Gastroesophageal sphincter (tissue), 4 donors: ENCODE data around the gene RFX3. TPM values are rescaled to one million over a fixed set of nuclear protein-coding genes. Genes with fewer than 3 reads are reported as not detected.

Experiments
- ATAC-seq: fragments of 150-250 bp; one replicate; pipeline ENCODE4 v1.9.1; 2016; ENCODE audit warnings: mild to moderate bottlenecking, moderate library complexity
- H3K27ac ChIP-seq, 4 donors: fragments of 200-600 bp; sonication (generic) in 3 of 4; 1 replicate in 3 of 4; 2 replicates in 1 of 4; pipeline ENCODE4 v1.5.1; 2016 to 2019
- H3K27me3 ChIP-seq: fragments of 200-600 bp; sonication (generic); one replicate; pipeline ENCODE4 v1.5.1; 2019
- H3K36me3 ChIP-seq, 2 donors: fragments of 200-600 bp; sonication (generic); one replicate each; pipeline ENCODE4 v1.5.1; 2019; ENCODE audit warnings: control low read depth in 1 of 2
- H3K4me1 ChIP-seq, 3 donors: fragments of 200-600 bp; sonication (generic); 1 replicate in 2 of 3; 2 replicates in 1 of 3; pipeline ENCODE4 v1.5.1; 2016 to 2019; ENCODE audit warnings: control low read depth in 2 of 3
- H3K4me3 ChIP-seq, 2 donors: fragments of 200-600 bp; sonication (generic); one replicate each; pipeline ENCODE4 v1.5.1; 2019; ENCODE audit warnings: mild to moderate bottlenecking in 1 of 2, moderate library complexity in 1 of 2
- H3K9me3 ChIP-seq, 3 donors: fragments of 200-600 bp; sonication (generic); one replicate each; pipeline ENCODE4 v1.5.1; 2017 to 2019; ENCODE audit warnings: control low read depth in 2 of 3
- CTCF ChIP-seq, 4 experiments: fragments of 200-600 bp in 2 of 4; fragments of 450-650 bp in 2 of 4; sonication (generic) in 1 of 4; IDR thresholded peaks; one replicate each; pipeline ENCODE4 v1.5.1; 2017 to 2019; ENCODE audit warnings: antibody characterized with exemption in 4 of 4, mild to moderate bottlenecking in 2 of 4, moderate library complexity in 2 of 4
- EP300 ChIP-seq: sonication (generic); formaldehyde crosslinking; IDR thresholded peaks from one replicate; pipeline ENCODE4 v1.6.1; 2017; ENCODE audit warnings: antibody characterized with exemption, mild to moderate bottlenecking
- POLR2A ChIP-seq, 2 donors: fragments of 450-650 bp; IDR thresholded peaks; one replicate each; pipeline ENCODE4 v1.6.1; 2017; ENCODE audit warnings: antibody characterized with exemption in 2 of 2, mild to moderate bottlenecking in 2 of 2, moderate library complexity in 1 of 2
- POLR2AphosphoS5 ChIP-seq: sonication (generic); formaldehyde crosslinking; IDR thresholded peaks from one replicate; pipeline ENCODE4 v1.6.1; 2017; ENCODE audit warnings: antibody characterized with exemption
- WGBS, 2 donors: methylation state at CpG; one replicate each; pipeline ENCODE4 v1.1.5; 2018; ENCODE audit warnings: low coverage in 1 of 2; 5-methylcytosine and 5-hydroxymethylcytosine counted together
- total RNA-seq, 4 donors: library from RNA; depleted of rRNA; stranded (reverse); fragments of >200 nt; gene quantifications; one replicate each; pipeline ENCODE4 v1.1.0, GENCODE V29; 2016

The RFX3 gene
- total RNA-seq, 4 donors from 2014 or later: 5.6 to 9.0 (median 7.7) TPM

- Histone ChIP-seq H3K9me3 (no peaks in the 10 kb centered on the region), H3K4me3 (no peak overlapping the region), H3K36me3 (no peaks in the 10 kb centered on the region), H3K27ac (no peak overlapping the region), H3K27me3 (no peaks in the 10 kb centered on the region), H3K4me1 (peaks cover 0 to 20% (median 3%) of the 10 kb centered on the region in 3 donors)
- ATAC-seq: peak; percentile 69
- 83% methylated on average over 1 of the region's 1 CpG; no CpG with 5 or more reads in 1 of the 2 donors for WGBS, 2 donors
- TF ChIP-seq POLR2AphosphoS5: peak; percentile 42
- TF ChIP-seq EP300: no peak
These were observed 91.2 kb downstream of the RFX3 start for GRCh38 chr9:3434594-3434993.

GRCh38 chr9:3433754-3434153 is 92.0 kb downstream of the RFX3 start:
- Histone ChIP-seq H3K27ac (no peak overlapping the region), H3K27me3 (no peaks in the 10 kb centered on the region), H3K4me3 (no peak overlapping the region), H3K36me3 (no peaks in the 10 kb centered on the region), H3K4me1 (peaks cover 0 to 20% (median 3%) of the 10 kb centered on the region in 3 donors), H3K9me3 (no peaks in the 10 kb centered on the region)
- no peak for ATAC-seq
- 94 to 97% methylated on average over 3 to 4 of the region's 4 CpGs for WGBS, 2 donors
- TF ChIP-seq CTCF (IDR thresholded peaks at IDR 0.05) (no peak), POLR2A (IDR thresholded peaks at IDR 0.05) (no peak), POLR2AphosphoS5 (no peak), EP300 (no peak)

- Histone ChIP-seq H3K27ac (no peak overlapping the region), H3K4me1 (peaks cover 0 to 20% (median 3%) of the 10 kb centered on the region in 3 donors), H3K36me3 (no peaks in the 10 kb centered on the region), H3K9me3 (no peaks in the 10 kb centered on the region), H3K27me3 (no peaks in the 10 kb centered on the region), H3K4me3 (no peak overlapping the region)
- 95 to 96% methylated on average over 4 of the region's 4 CpGs for WGBS, 2 donors
- no peak for ATAC-seq
- no peak for TF ChIP-seq CTCF (IDR thresholded peaks at IDR 0.05)
- TF ChIP-seq POLR2AphosphoS5: no peak
- no peak for TF ChIP-seq POLR2A (IDR thresholded peaks at IDR 0.05)
- no peak for TF ChIP-seq EP300
These were observed 92.7 kb downstream of the RFX3 start for GRCh38 chr9:3433066-3433465.

- Histone ChIP-seq H3K36me3 (no peaks in the 10 kb centered on the region), H3K27me3 (no peaks in the 10 kb centered on the region), H3K4me1 (peaks cover 0 to 15% (median 3%) of the 10 kb centered on the region in 3 donors), H3K27ac (no peak overlapping the region), H3K4me3 (no peak overlapping the region), H3K9me3 (no peaks in the 10 kb centered on the region)
- 89 to 95% methylated on average over 2 to 3 of the region's 3 CpGs for WGBS, 2 donors
- no peak for TF ChIP-seq CTCF (IDR thresholded peaks at IDR 0.05)
- no peak for ATAC-seq
These were observed 93.9 kb downstream of the RFX3 start for GRCh38 chr9:3431890-3432289.

GRCh38 chr9:3419893-3420292 is 105.9 kb downstream of the RFX3 start:
- H3K4me3 ChIP-seq: no peak overlapping the region
- no peaks in the 10 kb centered on the region for H3K4me1 ChIP-seq
- TF ChIP-seq CTCF (IDR thresholded peaks at IDR 0.05) (no peak), EP300 (no peak), POLR2A (IDR thresholded peaks at IDR 0.05) (no peak), POLR2AphosphoS5 (no peak)
- WGBS, 2 donors: 90 to 93% methylated on average over 8 to 10 of the region's 11 CpGs
- no peak overlapping the region for H3K27ac ChIP-seq
- H3K36me3 ChIP-seq: no peaks in the 10 kb centered on the region
- no peaks in the 10 kb centered on the region for H3K27me3 ChIP-seq
- H3K9me3 ChIP-seq: no peaks in the 10 kb centered on the region
- ATAC-seq: no peak
